GM19397 (cell line): ENCODE results near the gene NAALADL2.

Source experiments
- ATAC-seq: cut with Tn5 transposase; IDR thresholded peaks from one replicate; pipeline ENCODE4 v1.9.1; 2021; ENCODE audit warnings: mild to moderate bottlenecking, moderate library complexity; ENCODE audit not compliant: unreplicated experiment

The NAALADL2 gene

DNA sequence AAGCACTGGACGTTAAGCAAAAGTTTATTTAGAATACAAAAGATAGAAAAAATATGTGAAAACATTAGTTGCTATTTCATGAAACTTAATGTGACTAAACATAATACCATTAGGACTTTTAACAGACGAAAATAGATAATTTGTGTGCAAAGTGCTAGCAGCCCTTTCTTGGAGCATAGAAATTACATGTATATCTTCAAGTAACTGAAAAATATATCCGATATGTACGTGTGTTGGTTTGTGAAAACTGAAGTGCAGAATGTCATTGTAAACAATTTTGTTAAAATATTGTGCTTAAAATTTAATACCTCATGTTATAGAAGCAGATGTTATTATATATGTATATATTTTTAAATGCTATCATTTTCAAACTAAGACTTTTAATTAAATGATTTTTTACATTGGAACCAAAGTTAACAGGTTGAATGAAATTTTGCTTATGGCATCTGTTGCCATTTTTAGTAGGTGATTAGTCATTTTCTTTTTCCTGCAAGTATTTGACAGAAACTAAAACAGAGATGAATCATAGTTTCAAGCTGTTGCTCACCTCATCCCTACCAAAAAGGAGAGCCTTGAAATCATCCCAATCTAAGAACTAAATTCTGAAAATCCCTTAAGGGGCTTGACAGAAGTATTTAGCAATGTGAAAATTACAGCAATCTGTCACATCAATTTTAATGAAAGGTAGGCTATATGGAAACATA lies 334.8 kb downstream of the NAALADL2 start:
- no peak for ATAC-seq

DNA sequence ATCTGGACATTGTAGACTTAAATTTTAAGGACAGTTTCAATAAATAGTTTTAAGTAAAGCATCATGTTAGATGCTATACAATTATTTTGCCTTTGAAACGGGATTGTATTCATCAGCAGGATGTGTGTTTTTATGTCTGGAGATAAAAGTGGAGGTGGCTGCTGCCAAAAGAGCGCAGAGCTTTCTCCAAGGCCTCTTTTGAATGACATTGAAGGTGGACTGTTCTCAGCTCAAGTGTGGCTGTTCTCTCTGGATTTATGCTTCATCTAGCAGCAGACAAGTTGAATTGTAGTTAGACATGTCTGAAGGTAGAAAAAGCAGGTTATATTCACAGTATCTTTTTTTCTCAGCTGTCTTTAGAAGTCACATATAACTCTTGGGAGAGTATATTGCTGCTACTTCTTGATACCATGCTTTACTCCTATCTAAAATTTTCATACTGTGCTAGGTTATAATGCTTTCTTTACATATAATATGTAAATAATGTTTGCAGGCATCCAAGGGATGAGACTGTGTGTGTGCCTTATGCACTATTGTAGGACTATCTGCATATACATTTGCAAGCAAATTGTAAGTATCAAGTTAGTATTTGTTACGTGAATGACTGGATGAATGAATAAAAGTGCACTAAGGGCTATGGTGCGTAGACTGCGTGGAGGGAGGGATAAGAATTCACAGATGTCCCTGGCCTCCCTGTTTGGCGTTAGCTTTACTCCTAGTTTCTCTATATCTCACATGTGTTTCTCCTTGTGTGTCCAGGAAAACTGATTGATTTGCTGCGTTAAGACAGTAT lies 340.1 kb downstream of the NAALADL2 start:
- no peak for ATAC-seq

DNA sequence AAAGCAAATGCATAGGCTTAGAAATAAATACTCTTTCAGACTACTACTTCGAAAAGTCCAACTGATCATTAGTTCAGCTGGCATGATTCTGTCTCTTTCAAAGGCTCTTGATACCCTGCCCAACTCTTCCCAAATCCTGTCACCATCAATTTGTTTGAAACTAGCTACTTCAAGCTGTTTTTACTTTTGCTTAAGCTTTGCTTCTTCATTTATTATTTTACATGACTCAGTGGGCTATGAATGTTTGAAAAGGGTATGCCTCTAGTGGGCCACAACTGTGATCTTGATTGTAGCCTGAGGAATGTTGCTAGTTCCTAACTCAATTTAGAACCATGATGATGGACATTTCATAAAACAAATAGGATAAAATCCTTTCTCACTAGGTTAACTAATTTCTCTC lies 340.8 kb downstream of the NAALADL2 start:
- ATAC-seq: no peak

DNA sequence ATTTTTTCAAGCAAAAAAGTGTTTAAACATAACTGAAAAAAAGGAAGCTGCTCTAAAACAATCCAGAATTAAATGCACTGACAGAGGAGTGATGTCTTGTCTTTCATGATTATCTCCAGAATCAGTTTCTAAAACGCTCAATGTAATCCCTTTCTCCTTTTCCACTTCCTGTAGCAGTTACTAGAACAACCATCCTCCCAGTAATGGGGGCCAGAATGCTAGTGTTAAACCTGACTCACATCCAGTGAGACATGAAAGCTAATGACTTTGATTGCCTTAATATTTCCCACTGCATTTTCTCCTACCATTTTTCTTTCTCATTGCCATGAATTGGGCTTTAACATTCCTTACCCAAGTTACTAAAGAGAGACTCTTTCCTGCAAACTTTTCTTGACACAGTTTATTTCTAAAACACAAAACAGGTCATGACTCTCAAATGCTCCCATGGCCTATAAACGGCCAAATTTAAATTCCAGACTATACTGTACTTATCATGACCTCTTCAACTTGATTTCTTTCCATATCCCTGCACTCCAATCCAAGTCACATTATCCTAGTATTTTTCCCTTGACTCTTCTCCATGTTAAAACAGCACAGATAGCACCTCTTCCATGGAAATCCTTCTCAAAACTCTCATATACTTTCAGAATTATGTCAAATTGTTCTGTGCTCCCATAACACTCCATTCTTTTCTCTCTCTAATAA lies 341.4 kb downstream of the NAALADL2 start:
- no peak for ATAC-seq

DNA sequence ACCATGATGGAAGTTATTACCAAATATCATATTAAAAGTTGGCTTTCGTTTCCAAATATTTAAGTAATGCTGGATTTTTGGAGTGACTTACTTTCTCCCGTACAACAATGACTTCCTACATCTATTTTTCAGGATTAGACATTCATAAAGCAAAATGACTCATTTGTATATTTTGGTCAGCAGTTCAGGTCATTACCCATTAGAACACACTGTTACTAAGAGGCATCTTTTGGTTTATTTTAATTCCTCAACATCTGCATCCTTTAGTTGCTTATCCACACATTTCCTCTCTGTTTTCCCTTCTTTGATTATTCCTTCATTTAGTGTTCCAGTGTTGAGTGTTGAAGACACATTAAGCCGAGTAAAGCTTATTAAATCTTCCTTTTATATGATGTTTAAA lies 348.2 kb downstream of the NAALADL2 start:
- ATAC-seq: no peak

DNA sequence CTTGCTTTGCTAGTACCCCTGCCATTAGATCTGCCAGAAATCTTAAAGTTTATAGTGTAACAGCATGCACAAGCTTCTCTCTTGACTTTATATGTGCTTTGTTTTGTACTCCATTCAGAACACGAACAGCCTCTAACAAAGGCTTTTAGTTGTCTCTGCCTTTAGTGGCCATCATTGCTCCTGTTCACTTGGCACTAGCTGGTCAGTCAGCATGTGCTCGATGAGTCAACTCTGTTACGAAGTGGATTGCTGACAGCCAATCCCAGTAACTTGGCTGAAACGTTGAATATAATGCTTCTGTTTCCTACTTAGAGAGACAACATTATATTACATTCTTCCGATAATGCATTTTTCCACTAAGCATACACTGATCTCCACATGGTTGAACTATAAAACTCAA lies 349.2 kb downstream of the NAALADL2 start:
- ATAC-seq: no peak

DNA sequence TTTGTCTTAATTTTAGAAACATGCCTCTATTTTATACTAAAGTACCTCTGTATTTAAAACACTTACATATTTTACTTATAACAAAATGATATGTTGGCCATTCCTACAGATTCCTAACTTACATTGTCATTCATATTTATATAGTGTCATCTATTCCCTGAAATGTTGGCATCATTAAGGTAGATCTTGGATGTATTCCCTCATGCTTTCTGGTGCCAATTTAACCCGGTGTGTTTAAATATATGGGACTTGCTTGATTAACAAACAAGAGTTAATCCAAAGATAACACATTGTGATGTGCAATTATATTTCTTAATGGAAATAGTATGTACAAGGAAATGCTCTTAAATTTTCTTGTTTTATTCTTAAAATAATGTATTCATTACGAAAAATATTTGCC lies 352.3 kb downstream of the NAALADL2 start:
- no peak for ATAC-seq

DNA sequence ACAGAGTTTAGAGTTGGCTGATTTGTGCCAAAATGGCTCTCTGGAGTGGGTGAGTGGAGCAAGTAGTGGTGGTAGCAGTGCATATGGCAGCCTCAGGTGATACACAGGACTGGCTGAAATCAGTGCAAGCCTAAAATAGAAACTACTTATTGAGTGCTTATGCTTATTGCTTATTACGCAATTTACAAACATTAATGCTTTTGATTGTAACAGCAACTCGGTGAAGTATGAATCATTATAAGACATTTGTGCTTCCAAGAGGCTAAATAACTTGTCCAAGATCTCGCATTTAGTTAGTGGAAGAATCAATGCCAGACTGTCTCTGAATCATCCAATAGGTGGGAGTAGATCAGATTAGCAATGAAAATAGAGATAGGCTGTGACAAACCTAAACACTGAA lies 353.8 kb downstream of the NAALADL2 start:
- no peak for ATAC-seq

DNA sequence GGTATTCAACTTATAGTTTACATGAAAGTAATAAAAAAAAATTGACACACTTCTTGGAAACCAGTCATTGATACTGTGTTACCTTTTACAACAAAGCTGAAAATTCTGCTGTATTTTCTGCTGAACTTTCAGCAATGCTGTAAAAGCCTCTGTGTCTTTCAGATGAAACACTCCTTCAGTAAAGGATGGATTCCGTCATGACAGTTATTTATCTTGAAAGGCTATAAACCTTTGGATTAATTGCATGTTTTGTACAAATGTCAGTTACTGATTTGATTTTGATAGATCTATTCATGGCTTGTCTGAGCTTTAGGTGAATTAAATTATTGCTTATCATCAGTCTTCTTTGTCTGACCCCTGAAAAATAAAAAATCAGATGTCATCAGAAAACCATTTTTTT lies 355.1 kb downstream of the NAALADL2 start:
- no peak for ATAC-seq

DNA sequence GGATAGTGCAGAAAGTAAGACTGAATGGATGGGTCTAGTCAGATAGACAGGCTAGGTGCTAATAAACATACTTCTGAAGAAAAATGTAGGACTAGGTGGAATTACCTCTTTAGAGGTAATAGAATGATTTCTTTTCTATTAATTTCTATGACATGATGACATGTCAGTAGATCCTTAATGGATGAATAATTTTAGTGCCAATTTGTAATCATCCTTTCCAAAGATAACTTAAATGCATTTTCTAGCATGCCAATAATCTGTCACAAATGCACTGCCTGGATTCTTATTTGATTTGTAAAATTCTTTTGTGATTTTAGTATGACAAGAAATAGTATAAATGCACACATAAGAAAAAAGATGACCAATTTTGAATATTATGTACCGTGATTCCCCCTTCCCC lies 356.7 kb downstream of the NAALADL2 start:
- no peak for ATAC-seq

DNA sequence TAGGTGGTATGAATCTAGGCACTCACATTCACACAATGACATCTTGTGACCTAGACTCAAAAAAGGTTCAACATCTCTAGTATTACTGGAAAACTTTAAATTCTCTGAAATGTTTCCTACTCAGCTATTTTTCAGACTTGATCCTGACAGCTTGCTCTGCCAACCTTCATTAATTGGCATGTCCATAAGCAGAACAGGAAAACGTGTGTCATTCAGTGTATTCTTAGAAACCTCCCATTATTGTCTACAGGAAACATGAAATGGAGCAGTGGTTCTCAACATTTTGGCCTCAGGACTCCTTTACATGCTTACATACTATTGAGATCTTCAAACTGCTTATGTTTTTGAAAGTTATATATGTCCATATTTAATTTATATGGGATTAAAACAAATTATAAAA lies 363.2 kb downstream of the NAALADL2 start:
- ATAC-seq: no peak

DNA sequence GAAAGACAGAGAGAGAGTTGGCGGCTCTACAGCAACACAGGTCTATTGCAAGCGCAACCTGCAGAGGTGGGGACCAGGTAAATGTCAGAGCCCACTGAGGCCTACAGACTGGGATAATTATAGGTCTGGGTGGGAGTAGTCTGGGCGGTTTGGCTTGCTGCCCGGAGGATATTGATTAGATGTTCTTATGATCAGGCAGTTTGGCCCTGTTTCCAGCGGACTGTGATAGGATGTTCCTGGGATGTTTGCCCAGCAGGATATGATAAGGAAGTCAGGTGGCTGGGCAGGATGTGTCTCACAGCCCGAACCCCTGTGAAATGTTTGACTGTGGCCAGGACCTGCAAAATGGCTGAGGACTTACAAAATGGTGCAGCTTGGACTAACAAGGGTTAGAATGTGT lies 364.9 kb downstream of the NAALADL2 start:
- no peak for ATAC-seq

DNA sequence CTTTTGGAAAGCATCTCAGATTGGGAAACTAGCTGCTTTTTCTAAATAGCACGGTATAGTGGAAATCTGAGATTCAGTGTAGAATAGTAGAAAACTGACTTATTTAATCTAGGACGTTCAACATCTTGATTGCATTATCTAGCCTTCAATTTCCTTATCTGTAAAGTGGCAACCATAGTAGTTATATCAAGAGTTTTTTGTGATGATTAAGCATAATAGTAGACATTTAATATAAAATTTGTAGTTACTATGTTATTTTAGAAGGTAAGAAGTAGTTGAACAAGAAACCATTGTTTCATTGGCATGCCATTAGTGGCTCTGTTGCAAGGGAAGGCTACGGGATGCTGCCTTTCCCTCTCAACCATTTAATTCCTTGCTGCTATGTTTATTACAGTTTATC lies 367.3 kb downstream of the NAALADL2 start:
- ATAC-seq: no peak

DNA sequence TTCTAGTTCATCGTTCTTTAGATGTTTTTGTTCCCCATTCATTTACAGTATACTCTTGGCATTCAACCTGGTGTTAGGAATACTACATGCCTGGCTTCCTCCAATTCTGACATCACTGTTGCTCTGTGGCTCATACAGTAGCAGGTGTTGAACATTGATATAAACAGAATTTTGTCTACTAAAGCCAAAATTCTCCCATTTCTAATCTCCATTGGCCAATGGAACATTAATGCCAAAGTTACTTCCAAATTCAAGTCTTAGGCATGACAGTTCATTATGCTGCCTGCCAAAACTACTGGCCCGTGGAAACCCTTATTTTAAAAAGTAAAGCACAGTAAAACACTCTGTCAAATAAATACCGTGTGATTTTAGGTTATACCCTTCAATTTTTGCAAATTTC lies 368.0 kb downstream of the NAALADL2 start:
- no peak for ATAC-seq

DNA sequence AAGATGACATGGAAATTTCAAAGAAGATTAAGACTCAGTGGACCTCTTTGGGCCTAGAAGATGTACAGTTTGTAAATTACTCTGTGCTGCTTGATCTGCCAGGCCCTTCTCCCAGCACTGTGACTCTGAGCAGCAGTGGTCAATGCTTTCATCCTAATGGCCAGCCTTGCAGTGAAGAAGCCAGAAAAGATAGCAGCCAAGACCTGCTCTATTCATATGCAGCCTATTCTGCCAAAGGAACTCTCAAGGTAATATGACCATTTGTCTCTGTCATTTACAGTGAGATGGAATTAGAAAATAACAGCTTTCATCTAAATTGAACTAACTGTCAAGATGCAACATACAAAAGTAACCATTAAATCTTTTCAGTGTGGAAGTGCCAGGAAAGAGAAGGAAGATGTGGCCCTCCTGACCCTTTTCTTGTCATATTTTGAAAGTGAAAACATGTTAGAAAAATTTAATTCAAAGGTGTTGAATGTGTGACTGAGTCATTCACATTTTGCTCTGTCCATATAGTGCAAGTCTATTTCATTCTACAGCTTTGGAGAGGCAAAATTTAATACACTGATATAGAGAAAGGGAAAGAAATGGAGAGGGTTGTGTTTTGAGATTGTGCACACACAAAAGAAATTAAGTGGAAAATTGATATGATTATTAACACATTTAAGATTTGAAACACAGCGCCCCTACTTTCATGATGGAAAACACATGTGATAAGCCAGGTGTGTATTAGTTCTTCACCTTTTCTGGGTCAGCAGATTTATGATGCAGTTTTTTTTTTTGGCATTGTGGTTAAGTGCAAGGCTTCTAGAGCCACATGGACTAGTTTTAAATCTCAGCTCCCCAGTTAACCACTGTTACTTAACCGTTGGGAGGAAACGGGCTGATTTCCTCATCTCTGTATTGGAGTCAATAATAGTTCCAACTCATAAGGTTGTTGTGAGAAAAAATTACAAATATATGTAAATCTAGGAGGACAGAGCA lies 375.1 kb downstream of the NAALADL2 start:
- no peak for ATAC-seq

DNA sequence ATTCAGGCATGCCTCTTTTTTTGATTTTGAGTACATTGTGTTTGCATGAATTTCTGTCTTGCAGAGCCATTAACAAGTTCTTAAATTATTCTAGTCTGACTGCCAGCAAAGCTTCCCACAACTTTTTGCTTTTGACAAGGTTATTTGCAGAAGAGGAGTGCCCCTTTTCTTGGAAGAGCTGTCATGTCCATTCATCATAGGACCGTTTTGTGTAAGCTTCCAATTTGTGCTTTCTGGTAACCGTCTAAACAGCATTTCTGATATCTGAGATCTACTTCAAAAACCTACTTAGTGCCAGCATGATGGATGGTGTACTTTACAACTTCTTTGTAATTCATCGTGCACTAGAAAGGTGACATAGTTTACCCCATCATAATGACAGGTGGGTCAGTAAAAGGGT lies 379.7 kb downstream of the NAALADL2 start:
- ATAC-seq: no peak

DNA sequence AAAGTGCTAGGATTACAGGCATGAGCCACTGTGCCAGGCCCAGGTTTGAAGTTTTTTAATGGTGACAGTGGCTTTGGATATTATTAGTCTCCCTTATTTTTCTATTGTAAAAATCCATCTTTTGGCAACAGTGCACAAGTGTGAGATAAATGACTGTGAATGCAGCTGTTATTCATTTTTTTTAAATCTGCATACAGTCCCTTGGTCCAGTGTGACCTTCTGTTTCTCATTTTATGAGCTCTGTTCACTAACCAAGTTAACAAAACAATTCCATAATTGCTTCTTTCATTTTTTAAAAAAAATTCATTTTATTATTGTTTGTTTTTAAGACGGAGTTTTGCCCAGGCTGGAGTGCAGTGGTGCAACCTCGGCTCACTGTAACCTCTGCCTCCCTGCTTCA lies 381.8 kb downstream of the NAALADL2 start:
- no peak for ATAC-seq

DNA sequence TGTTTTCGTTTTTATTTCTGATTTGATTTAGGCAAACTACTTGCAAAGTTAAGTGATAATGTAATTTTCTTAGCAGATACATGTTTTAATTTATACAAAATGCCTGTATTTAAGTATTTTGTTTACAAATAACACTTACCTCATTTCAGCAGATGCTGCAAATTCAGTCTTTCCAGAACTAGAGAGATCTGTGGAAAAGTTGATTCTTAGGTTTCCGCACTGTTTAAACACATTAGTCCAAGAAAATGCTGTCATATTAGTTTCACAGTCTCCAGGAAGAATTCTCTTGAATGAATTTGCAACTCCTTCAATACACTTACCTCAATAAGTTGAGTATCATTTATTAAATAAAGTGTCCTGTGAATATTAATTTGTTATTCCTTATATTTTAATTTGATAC lies 383.1 kb downstream of the NAALADL2 start:
- no peak for ATAC-seq

DNA sequence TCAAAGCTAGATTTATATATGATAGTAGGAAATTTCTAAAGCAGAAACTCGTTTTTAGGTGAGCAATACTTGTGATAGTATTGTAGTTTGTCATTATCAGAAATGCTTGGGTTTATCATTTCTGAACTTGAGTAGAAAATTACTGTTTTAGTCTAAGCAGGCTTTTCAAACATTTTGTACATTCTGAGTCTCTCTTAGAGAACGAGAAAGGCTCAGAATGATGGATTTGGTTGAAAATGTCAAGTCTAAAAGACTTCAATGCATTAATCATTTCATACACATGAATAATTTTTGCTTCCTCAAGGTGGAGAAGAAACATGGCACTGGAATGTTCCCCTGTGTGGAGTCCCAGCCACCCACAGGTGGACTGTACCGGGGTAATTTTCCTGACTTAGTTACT lies 387.1 kb downstream of the NAALADL2 start:
- no peak for ATAC-seq

DNA sequence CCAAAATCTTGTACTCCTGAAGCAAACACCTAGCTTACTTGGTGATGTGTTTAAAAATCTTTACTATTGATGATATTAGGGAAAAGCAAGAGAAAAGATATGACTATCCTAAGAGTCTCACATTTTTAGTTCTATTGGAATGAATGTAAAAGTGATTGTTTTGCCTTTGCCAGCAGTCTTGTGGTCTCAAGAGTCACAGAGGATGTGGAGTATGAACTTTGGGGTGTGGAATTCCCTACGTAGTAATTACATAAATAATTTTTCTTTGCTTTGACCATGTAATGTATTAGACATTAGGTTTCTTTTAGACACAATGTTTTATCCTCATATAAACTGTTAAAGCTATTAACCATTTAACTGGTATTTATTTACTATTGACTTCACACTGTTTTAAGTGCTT lies 387.6 kb downstream of the NAALADL2 start:
- no peak for ATAC-seq

DNA sequence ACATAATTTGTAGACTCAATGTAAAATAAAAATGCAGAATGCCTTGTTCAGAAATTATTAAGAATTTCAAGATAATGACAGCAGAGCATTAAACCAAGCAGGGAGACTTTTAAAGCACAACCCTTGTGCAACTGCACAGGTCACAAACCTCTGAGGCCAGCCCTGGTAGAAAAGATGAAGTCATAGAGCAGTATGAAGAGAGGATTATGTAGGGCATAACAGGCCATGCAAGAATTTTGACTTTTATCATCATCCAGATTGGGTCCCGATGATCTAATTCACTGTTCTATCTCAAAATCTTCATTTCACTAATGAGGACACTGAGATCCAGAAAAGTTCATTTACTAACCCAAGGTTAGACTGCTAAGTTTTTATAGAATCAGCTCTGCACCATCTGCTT lies 388.5 kb downstream of the NAALADL2 start:
- no peak for ATAC-seq
